Measurements from ENCODE around the gene CDK5.

Gene CDK5

DNA sequence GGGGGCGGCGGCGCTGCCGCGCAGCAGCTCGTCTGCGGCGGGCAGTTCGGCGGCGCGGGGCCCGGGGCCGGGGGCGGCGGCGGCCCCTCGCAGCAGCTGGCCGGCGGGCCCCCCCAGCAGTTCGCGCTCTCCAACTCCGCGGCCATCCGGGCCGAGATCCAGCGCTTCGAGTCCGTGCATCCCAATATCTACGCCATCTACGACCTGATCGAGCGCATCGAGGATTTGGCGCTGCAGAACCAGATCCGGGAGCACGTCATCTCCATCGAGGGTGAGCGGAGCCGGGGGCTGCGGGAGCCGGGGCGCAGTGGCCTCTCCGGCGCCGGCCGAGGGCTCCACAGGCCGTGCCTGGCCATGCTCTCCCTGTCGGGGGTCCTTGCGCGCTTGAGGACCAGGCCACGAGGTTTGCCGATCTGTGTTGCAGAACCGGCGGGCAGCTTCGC is 29.1 kb upstream of the CDK5 start:
- peak; percentile 26 for DNase-seq

DNA sequence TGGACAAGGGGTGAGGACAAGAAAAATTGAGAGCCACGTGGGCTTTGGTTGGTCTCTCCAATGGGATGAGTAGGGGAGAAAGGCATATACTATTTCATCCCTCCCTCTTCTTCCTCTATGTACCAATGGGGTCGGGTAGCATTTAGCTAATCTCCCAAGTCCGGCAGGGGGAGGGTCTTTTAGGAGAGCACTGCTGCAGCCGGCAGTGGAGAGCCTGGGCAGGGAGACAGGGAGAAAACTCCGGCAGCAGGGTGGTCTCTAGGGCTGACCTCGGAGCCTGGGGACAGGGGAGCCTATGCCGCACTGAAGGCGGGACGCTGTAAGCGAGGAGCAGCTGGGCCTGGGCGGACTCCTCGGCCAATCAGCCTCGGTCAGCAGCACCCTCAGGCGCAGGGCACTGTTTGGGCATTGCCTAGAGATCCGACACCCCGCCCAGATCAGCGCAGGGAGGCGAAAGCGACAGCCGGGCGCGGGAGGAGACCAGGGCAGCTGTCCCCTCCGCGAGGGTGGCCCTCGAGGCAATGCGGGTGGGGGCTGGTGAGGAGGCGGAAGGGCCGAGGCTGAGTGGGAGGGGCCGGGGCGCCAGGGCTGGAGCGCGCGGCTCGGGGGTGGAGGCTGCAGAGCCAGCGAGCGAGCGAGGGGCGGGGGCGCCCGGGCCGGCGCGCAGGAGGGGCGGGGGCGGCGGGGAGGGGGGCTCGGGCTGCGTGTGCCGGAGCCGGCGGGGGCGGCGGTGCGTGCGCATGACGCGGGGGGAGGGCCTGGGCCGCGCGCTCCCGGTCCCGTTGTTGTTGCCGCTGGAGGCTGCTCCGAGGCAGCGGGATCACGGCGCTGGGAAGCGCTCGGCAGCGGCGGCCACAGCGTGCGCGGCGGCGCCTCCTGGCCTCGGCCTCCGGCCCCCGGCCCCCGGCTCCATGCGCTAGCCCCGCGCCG is 28.3 kb upstream of the CDK5 start, which contains the start of gene AGAP3:
TSS of gene AGAP3 (plus strand) at position 785 of the 930 bp plus-strand sequence. CDS start 267 bp downstream, outside the sequence.
- DNase-seq = peak; percentile 45

DNA sequence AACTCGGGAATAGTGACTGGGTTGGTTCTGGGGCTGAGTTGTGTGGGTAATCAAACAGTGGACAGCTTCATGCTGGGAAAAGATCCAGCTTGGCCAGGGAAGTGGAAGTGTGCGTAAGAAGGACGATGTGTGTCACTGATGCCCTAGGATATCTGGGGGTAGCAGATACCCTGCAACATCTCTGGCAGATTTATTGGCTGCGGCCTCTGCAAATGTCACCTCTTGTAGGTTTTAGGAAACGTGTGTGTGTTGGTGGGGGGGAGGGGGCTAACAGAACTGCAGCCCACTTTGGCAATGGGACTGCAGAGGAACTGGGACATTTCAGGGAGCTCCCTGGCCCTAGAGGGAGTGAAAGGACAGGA is 27.6 kb upstream of the CDK5 start:
- no peak for DNase-seq

- DNase-seq = no peak
Measured at GRCh38 chr7:151083824-151084160, 26.1 kb upstream of the CDK5 start.

GRCh38 chr7:151083071-151083823 is 25.6 kb upstream of the CDK5 start, which contains the start of gene TMUB1:
TSS of gene TMUB1 (minus strand) at chr7:151083493. CDS start at chr7:151082563, 930 bp downstream.
- DNase-seq = peak; percentile 88

DNA sequence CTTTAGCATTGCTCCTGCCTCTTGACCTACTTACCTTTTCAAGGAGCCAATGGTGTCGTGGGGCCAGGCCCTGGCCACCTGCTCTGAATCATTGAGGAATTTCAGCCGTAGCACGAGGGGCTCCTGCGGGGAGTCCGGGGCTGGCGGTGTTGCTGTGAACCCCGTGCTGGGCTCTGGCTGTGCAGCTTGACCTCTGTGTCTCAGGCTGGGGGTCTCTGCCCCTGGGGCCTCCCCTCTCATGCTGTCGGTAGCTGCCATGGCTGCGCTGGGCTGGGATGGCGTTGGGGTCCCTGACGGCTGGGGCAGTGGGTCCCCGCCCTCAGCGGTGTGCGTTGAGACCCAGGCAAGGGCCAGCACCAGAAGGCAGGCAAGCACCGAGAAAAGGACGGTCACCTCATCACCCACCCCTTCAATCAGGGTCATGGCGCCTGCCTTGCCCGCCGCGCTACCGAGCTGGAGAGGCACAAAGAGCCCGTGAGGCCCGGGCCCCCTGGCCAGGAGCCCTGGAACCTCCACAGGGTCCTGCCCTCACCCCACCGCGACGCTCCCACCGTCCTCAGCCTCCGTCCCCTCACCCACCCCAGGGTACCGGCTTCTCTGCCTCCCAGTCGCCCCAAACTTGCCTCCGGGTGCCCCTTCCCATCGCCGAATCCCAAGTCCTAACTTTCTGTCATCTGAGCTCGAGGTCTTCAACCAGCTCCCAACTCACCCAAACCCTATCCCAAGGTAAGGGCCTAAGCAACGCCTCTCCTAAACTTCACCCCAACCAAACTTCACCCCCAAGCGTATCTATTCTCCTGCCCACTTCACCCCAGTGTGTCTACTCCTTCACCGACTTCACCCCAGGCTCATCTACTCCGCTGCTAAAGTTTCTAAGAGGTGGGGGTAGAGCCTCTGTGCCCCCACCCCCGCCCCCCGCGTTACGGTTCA is 24.7 kb upstream of the CDK5 start:
- DNase-seq = no peak

- DNase-seq = no peak
Measured at GRCh38 chr7:151081170-151082101, 23.7 kb upstream of the CDK5 start.

GRCh38 chr7:151080522-151081169 is 22.9 kb upstream of the CDK5 start, which contains the start of gene FASTK:
TSS of gene FASTK (minus strand) at chr7:151080809. CDS start at chr7:151080766, 43 bp downstream.
- peak; percentile 85 for DNase-seq

DNA sequence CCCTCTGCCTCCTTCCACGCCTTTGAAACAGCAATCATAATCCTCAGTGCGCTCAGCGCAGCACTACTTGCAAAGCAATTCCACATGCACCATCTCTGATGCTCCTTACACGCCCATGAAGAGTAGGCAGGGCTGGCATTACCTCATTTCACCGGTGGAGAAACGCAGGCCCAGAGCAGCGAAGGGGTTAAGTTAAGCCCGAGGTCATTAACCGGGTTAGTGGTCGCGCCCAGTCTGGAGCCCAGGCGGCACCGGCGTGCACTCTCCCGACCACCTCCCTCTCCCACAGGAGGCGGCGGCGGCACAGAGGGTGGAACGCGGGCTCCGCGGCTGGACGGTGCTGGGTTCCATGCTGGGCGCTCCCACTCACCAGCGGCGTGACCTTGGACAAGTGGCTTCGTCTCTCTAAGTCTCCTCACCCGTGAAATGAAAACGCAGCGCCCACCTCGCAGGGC is 22.4 kb upstream of the CDK5 start:
- peak; percentile 8 for DNase-seq

- no peak for DNase-seq
Measured at GRCh38 chr7:151079199-151079910, 21.7 kb upstream of the CDK5 start.

DNA sequence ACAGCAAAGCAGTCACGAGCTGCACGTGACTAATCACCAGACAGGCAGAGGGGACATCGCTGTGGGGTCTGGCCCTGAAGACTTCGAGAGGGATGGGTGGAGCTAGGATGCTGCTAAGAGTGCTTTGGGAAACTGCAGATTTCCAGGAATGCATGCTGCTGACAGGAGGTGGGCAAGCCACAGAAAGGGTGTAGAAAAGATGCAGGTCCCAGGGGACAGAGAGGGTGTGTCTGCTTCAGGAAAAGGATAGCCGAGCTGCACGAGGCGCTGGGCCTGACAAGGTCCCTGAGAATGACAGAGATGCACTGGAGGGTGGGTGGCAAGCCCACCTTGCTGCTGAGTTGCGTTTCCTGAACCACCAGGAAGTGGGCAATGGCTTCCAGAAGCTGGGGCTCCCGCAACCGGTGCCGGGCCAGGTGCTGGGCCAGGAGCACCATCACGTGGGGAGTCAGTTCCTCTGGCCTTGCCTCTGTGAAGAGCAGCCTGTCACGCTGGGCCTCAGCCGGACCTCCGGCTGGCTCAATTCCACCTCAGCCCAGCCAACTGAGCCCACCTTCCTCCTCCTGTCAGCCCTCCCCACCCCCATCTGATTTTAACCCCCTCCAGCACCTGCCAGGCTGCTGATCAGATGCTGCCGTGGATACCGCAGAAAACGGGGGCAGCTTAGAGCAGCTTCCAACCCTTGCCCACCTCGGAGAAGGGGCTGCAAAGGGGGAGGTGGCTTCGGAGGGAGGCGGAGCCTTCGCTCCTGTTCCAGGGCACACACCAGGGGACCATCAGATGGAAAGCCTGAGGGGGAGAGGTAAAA is 20.7 kb upstream of the CDK5 start:
- DNase-seq = no peak

DNA sequence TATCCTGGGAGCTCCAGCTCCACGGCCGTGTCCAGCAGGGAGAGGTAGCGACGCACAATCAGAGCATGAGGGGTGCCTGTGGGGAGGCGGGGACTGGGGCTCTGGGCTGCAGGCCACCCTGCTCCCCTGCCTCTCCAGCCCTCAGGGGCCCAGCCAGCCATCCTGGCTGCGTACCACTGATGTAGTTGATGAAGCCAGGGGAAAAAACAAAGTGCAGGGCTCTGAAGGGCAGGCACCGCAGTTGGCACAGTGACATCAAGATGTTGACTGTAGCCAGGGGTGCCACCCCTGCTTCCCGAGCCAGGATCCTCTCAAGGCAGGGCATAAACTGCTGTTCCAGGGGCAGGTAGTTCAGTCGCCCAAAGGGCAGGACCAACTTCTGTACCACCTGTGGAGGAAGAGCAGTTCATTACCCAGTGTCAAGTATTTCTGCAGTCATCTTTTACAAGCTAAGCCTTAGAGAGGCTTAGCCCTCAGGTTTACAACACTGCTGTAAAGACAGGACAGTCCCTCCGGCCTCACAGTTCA is 20.1 kb upstream of the CDK5 start:
- DNase-seq = no peak

- DNase-seq = peak; percentile 19
Measured at GRCh38 chr7:151076863-151077704, 19.4 kb upstream of the CDK5 start.

GRCh38 chr7:151075978-151076426 is 18.3 kb upstream of the CDK5 start:
- no peak for DNase-seq

GRCh38 chr7:151075662-151075971 is 17.9 kb upstream of the CDK5 start:
- no peak for DNase-seq

DNA sequence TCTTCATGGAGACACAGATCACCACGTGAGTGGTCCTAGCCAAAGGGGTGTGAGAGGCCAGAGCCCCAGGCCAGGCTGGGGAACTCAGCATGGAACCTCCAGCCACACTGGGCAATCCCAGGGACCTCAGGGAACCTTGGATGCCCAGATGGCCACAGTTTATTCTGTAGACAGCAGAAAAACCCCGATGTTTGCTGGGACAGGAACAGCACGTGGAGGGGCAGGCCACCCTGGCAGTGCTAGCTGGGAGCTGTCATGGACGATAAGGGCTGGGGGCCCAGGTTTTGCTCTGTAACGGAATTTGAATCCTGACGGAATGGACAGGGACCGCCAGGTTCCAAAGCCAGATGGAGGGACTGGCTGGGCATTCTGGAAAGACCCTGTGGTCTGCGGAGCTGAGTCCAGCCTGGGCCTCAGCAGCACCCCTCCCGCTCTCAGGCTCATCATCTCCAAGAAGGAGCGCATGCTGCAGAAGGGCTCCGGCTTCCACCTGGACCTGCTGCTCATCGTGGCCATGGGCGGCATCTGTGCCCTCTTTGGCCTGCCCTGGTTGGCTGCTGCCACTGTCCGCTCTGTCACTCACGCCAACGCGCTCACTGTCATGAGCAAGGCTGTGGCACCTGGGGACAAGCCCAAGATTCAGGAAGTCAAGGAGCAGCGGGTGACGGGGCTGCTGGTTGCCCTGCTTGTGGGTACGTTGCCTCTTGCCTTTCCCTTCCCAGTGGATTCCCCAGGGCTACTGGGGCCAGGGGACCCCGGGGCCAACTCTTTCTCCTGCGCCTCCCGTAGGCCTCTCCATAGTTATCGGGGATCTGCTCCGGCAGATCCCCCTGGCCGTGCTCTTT is 17.3 kb upstream of the CDK5 start:
- no peak for DNase-seq

DNA sequence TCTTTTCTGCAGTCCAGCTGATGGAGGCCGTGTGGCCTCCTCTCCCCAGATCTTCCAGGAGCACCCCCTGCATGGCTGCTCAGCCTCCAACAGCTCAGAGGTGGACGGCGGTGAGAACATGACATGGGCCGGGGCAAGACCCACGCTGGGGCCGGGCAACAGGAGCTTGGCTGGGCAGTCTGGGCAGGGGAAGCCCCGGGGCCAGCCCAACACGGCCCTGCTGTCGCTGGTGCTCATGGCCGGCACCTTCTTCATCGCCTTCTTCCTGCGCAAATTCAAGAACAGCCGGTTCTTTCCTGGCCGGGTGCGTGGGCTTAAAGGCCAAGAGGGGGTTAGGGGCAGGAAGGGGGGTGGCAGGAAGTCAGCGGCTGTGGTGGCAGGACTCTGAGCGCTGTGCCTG is 16.3 kb upstream of the CDK5 start:
- no peak for DNase-seq
